ENCODE results near the gene HHIPL1.

GRCh38 chr14:99601361-99601831 is 43.5 kb upstream of the HHIPL1 start:
- no peak for TF ChIP-seq GATA1 (IDR thresholded peaks at IDR 0.05; ENCODE audit: low read depth, low read length)
- TF ChIP-seq POLR2A (IDR thresholded peaks at IDR 0.05; ENCODE audit: low read length) = no peak

Measured in erythroblast (primary cell).